T-helper 17 cell (primary cell): Measurements from ENCODE around the gene FAM3A. TPM values are rescaled to one million over a fixed set of nuclear protein-coding genes. Genes with fewer than 3 reads are reported as not detected.
"Not testable (repeated sequence)": the region's sequence is repeated elsewhere in the genome, so short reads cannot be mapped to it uniquely, and the experiment has no call there.

Experiments used
- ATAC-seq: fragments of 150-1000 bp; cut with Tn5 transposase; 2 replicates; pipeline ENCODE4 v1.10.0; 2021; ENCODE audit warnings: mild to moderate bottlenecking, moderate library complexity
- DNase-seq, 3 donors: peaks; one replicate each; pipeline versions ENCODE4 v3.0.0 to v3.0.0-alpha.2; 2020 to 2021
- H3K9me3 ChIP-seq: one replicate; pipeline ENCODE4 v1.7.0; 2013; ENCODE audit warnings: low read length, mild to moderate bottlenecking; ENCODE audit not compliant: control insufficient read depth, poor library complexity, severe bottlenecking
- H3K27ac Mint-ChIP-seq: one replicate; pipeline ENCODE4 v1.8.0; 2022; ENCODE audit warnings: mild to moderate bottlenecking, moderate library complexity, mixed read lengths
- H3K27me3 Mint-ChIP-seq: one replicate; pipeline ENCODE4 v1.8.0; 2022; ENCODE audit warnings: mixed read lengths
- H3K36me3 Mint-ChIP-seq: one replicate; pipeline ENCODE4 v1.8.0; 2022; ENCODE audit warnings: low read depth, mixed read lengths
- H3K4me1 Mint-ChIP-seq: one replicate; pipeline ENCODE4 v1.8.0; 2022; ENCODE audit warnings: mild to moderate bottlenecking, mixed read lengths
- H3K4me3 Mint-ChIP-seq: one replicate; pipeline ENCODE4 v1.8.0; 2022; ENCODE audit warnings: mild to moderate bottlenecking, moderate library complexity, mixed read lengths
- total RNA-seq, 4 donors: library from RNA in 2 of 4; stranded (reverse) in 2 of 4; gene quantifications; one replicate each; pipeline ENCODE4 v1.2.3 and lab custom pipeline; 2022 to 2026

The FAM3A gene
- total RNA-seq, 2 donors from 2014 or later = 32.5 to 34.0 TPM

DNA sequence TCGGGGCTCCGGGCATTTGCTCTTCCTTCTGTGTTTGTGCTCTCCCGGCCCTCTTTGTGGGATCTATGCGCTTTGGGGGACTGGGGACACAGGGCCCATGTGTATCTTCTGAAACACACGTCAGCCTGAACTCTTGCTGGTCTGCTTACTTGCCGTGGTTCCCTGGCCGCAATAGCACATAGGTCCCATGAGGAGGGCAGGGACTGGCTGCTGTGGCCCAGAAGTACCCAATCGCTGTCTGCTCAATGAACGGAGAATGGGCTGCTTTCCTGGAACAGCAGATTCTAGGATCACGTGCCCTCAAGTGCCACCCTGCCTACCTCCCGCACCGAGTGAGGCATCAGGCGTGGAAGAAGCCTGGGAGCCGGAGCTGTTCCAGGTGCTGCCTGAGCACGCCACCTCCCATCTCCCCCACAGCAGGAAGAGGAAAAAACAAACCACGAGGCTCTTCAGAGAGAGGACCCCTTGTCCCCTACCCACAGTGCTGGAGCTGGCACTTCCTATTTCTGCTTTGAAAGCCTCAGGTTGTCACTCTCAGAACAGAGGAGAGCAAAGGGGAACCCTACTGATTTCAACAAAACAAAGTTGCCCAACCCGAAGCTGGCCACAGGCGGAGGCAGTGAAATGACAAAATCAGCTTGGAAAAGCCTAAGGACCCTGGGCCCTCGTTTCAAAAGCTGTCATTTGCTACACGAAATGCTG is 26.8 kb upstream of the FAM3A start:
- H3K9me3 ChIP-seq = no peaks in the 10 kb centered on the region
- Mint-ChIP-seq H3K36me3 (no peaks in the 10 kb centered on the region), H3K4me3 (peak overlapping the region; percentile 55), H3K4me1 (peaks cover 11% of the 10 kb centered on the region), H3K27ac (no peak overlapping the region), H3K27me3 (no peaks in the 10 kb centered on the region)
- ATAC-seq (no peak), DNase-seq (no peak)

DNA sequence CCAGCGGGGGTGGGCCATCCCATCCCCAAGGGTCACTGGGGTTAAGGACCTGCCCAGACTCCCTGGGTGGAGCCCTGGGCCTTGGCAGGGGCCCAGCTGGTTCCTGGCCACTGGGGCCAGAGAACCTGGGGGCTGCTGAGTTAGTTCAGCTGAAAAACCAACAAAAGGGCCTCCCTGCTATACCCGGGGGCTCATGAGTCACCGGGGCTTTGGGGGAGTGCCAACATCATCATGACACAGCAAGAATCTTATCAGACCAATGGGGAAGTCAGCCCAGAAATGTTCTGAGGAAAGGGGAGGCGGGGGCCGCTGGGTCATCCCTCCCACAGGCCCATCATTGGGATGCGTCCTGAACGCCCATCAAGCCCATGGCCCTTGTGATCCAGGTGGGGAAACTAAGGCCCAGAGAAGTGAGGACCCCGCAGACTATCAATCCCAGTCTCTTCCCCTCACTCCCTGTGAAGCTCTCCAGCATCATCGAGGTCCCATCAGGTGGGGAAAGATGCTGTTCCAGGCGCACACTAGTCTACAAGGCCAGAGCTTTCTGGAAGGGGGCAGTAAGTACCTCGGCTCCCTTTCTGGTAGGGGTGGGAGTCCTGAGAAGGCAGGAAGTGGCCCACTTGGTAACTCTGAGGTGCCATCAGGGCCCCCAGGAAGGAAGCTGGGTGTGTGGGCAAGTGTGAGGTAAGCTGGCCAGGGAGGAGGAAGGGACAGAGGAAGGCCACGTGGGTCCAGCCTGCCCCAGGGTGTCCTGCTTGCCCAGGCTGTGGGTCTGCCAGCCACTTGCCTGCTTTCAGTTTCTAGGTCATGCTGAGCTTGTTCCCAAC is 26.1 kb upstream of the FAM3A start:
- no peaks in the 10 kb centered on the region for H3K27me3 Mint-ChIP-seq
- no peaks in the 10 kb centered on the region for H3K9me3 ChIP-seq
- H3K27ac Mint-ChIP-seq = no peak overlapping the region
- H3K36me3 Mint-ChIP-seq = no peaks in the 10 kb centered on the region
- ATAC-seq (no peak), DNase-seq (no peak)
- peaks cover 10% of the 10 kb centered on the region for H3K4me1 Mint-ChIP-seq
- no peak overlapping the region for H3K4me3 Mint-ChIP-seq

DNA sequence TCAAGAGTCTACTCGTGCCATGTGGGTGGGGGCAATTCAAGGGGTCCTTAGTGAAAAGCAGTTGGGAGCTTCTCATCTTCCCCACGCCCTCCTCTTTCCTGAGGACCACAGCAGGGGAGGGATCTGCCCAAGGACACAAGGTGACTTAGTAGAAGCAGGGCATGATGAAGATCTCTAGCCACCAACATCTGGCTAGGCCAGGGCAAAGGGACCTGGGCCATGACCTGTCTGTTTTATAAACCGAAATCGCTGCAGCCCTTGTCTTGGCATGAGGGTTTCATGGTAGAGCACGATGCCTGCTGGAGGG is 25.5 kb upstream of the FAM3A start:
- DNase-seq (no peak), ATAC-seq (no peak)
- H3K9me3 ChIP-seq = no peaks in the 10 kb centered on the region
- H3K27ac Mint-ChIP-seq = no peak overlapping the region
- no peak overlapping the region for H3K4me3 Mint-ChIP-seq
- no peaks in the 10 kb centered on the region for H3K27me3 Mint-ChIP-seq
- peaks cover 10% of the 10 kb centered on the region for H3K4me1 Mint-ChIP-seq
- no peaks in the 10 kb centered on the region for H3K36me3 Mint-ChIP-seq

DNA sequence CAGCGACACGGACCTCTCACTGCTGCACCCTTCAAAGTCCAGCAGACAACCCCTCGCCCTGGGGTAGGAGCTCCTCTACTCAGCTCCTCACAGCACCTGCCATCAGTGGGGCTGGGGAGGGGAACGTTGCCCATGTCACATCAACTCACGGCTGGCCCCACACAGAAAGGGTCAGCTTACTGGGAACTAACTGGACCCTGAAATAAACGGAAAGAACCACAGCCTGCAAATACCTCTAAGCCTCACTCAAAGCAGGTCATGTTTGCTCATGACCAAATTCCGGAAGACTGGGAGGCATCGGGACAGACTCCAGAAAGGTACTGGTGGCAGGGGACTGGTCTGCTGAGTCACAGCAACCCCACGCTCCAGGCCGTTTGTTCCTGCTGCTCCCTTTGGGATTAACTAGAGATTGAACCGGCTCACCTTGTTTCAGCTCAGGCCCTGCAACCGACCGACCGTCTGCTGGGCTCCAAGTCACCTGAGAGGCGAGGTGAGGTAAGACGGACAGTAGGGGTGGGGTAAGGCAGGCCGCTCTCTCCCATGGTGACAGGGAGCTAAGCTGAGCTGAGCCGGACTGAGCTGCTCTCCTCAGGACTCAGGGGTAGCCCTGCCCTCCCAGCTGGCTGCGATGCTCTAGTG is 25.0 kb upstream of the FAM3A start:
- Mint-ChIP-seq H3K36me3 (no peaks in the 10 kb centered on the region), H3K27me3 (no peaks in the 10 kb centered on the region), H3K4me3 (no peak overlapping the region), H3K27ac (peak overlapping the region; percentile 14), H3K4me1 (peaks cover 7% of the 10 kb centered on the region)
- no peak for DNase-seq
- ATAC-seq = no peak
- no peaks in the 10 kb centered on the region for H3K9me3 ChIP-seq

DNA sequence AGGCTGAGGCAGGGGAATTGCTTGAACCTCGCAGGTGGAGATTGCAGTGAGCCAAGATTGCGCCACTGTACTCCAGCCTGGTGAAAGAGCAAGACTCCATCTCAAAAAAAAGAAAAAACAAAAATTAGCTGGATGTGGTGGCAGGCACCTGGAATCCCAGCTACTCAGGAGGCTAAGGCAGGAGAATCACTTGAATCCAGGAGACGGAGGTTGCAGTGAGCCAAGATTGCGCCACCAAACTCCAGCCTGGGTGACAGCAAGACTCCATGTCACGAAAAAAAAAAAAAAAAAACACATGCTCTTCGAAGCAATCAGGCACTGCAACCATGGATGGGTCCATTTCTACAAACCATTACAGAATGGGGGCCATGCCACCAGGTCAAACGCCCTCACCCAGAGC is 24.3 kb upstream of the FAM3A start:
- not testable (repeated sequence) for H3K36me3 Mint-ChIP-seq, ATAC-seq, H3K9me3 ChIP-seq, H3K27me3 Mint-ChIP-seq, H3K4me3 Mint-ChIP-seq, H3K4me1 Mint-ChIP-seq, DNase-seq
- peak overlapping the region; percentile 14 for H3K27ac Mint-ChIP-seq

DNA sequence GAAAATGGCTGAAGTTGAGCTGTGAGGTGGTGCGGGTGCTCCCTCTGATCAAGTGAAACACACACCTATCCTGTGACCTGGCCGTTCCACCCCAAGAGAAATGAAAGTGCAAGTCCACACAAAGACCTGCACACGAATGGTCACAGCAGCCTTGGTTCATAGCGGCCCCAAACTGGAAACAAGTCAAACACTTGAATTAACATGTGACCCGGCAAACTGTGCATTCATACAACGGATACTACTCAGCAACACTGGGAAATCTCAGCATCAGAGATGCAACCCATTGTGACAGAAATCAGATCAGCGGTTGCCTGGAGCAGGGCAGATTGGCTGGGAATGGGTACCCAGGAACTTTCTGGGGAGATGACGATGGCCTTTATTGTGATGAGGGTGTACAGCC is 23.0 kb upstream of the FAM3A start:
- no peak for ATAC-seq
- DNase-seq = no peak
- no peaks in the 10 kb centered on the region for H3K36me3 Mint-ChIP-seq
- no peaks in the 10 kb centered on the region for H3K27me3 Mint-ChIP-seq
- peaks cover 7% of the 10 kb centered on the region for H3K4me1 Mint-ChIP-seq
- no peak overlapping the region for H3K4me3 Mint-ChIP-seq
- no peaks in the 10 kb centered on the region for H3K9me3 ChIP-seq
- no peak overlapping the region for H3K27ac Mint-ChIP-seq

DNA sequence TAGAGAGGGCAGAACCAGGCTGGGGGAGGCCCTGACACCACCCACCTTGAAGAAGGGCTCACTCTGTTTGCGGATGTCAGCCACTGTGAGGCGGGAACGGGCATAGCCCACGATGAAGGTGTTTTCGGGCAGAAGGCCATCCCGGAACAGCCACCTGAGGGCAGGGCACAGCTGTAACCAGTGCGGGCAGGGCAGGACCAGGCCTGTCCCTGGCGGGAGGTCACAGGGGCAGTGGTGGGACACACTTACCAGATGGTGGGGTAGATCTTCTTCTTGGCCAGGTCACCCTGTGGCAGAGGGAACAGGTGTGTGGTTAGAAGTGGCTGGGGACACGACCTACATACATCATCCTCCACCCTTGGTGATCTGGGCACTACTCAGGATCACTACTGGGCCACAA is 19.9 kb upstream of the FAM3A start:
- Mint-ChIP-seq H3K4me1 (peaks cover 3% of the 10 kb centered on the region), H3K36me3 (no peaks in the 10 kb centered on the region), H3K27ac (no peak overlapping the region), H3K4me3 (no peak overlapping the region), H3K27me3 (no peaks in the 10 kb centered on the region)
- no peak for ATAC-seq
- H3K9me3 ChIP-seq = no peaks in the 10 kb centered on the region
- no peak for DNase-seq

DNA sequence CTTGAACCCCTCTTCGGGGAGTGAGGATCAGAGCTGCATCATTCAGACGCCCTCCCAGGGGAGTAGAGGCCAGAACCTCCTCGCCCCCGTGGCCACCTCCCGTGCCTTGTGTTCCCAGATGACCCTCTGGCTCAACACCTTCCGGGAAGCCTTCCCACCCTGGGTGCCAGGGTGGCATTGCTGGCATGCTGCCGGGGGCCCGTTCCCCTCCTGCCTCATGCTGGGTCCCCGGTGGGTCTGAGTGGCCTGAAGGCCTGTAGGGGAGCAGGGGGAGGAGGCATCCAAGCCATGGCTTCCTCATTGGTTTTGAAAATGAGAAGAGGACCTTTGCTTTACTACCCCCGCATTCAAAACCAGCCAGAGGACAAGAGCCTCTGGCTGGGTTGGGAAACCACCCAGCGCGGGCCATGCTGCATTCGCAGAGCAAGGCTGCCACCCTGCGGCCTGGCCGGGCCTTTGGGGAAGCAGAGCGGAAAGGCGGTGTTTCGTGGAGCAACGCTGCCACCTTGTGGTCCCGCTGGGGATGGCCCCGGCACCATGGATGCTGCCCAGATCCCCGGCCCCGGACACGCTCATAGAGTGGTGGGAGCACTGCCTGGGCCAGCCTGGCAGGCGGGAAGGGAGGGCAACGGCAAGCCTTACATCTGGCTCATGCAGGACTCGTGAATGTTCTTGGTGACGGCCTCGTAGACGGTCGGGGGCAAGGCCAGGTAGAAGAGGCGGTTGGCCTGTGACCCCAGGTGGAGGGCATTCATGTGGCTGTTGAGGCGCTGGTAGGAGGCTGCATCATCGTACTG is 18.7 kb upstream of the FAM3A start:
- H3K36me3 Mint-ChIP-seq = no peaks in the 10 kb centered on the region
- H3K27ac Mint-ChIP-seq = peak overlapping the region; percentile 65
- peak; percentile 75 to 81 (median 79) for DNase-seq
- peak; percentile 98 for ATAC-seq
- H3K4me1 Mint-ChIP-seq = peaks cover 3% of the 10 kb centered on the region
- H3K9me3 ChIP-seq = no peaks in the 10 kb centered on the region
- no peaks in the 10 kb centered on the region for H3K27me3 Mint-ChIP-seq
- no peak overlapping the region for H3K4me3 Mint-ChIP-seq

DNA sequence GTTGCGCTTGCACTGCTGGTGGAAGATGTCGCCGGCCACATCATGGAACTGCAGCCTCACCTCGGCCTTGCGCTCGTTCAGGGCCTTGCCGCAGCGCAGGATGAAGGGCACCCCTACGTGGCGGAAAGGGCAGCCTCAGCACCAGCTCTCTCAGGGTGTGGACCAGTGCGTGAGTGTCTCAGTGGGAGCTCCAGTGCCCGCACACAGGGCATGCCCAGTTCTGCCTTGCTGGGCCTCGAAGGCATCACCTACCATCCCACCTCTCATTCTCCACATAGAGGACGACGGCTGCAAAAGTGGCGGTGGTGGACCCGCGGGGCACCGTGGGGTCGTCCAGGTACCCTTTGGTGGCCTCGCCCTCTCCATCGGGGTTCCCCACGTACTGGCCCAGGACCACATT is 16.7 kb upstream of the FAM3A start:
- H3K9me3 ChIP-seq = no peaks in the 10 kb centered on the region
- H3K27ac Mint-ChIP-seq = no peak overlapping the region
- no peak for DNase-seq
- H3K4me3 Mint-ChIP-seq = no peak overlapping the region
- no peak for ATAC-seq
- peaks cover 3% of the 10 kb centered on the region for H3K4me1 Mint-ChIP-seq
- H3K36me3 Mint-ChIP-seq = no peaks in the 10 kb centered on the region
- no peaks in the 10 kb centered on the region for H3K27me3 Mint-ChIP-seq

DNA sequence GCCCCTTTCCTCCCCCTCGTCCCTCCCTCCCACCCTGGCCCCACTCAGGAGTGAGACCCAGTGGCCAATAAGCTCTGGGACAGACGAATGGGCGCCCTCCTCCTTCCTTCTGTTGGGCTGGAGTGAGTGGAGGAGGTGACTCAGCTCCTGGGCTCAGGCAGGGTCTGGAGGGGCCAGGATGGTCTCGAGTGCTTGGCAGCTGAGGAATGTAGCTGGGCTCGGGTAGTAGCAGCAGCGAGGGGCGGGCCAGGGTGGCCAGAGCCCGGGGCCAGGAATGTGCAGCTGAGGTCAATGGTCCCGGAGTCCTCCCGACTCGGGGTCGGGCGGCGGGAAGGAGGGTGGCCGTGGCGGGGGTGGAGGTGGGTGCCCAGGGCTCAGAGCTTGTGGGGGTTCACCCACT is 15.6 kb upstream of the FAM3A start:
- peaks cover 7% of the 10 kb centered on the region for H3K4me1 Mint-ChIP-seq
- no peaks in the 10 kb centered on the region for H3K27me3 Mint-ChIP-seq
- no peaks in the 10 kb centered on the region for H3K9me3 ChIP-seq
- DNase-seq = no peak
- no peak overlapping the region for H3K27ac Mint-ChIP-seq
- no peaks in the 10 kb centered on the region for H3K36me3 Mint-ChIP-seq
- no peak for ATAC-seq
- no peak overlapping the region for H3K4me3 Mint-ChIP-seq

DNA sequence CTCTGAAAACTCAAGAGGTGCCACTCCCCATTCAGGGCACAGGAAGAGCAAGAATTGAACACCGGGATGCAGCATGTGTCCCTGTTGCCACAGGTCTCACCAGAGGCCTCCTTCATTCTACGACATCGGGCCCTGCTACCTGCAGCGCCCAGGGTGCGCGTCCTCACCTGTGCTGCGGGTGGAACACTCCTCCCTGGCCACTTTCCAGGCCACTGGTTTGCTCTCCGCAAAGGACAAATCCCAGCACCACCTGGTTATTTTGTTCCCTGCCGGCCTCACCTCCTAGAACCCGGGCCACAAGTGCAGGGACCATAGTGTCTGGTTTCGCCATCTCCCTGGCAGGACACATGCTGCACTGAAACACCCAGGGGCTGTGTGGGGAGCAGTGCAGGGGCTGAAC is 14.3 kb upstream of the FAM3A start:
- Mint-ChIP-seq H3K36me3 (no peaks in the 10 kb centered on the region), H3K27ac (peak overlapping the region; percentile 43), H3K27me3 (no peaks in the 10 kb centered on the region), H3K4me3 (no peak overlapping the region), H3K4me1 (peaks cover 14% of the 10 kb centered on the region)
- no peak for ATAC-seq
- DNase-seq = no peak
- H3K9me3 ChIP-seq = no peaks in the 10 kb centered on the region

DNA sequence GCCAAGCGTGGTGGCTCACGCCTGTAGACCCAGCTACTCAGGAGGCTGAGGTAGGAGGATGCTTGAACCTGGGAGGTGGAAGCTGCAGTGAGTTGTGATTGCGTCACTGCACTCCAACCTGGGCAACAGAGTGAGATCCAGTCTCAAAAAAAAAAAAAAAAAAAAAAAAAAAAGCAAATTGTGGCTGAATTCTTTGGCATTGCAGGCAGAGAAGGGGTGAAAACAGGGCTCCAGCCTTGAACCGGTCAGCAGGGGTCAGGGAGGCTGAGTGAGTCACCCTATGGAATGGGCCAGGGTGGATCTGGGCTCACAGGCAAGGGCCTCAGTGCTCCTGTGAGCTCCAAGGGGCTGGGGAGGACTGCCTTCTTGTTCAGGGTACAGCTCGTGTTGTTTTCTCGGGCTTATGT is 13.2 kb upstream of the FAM3A start:
- Mint-ChIP-seq H3K27ac (no peak overlapping the region), H3K27me3 (no peaks in the 10 kb centered on the region), H3K36me3 (no peaks in the 10 kb centered on the region), H3K4me3 (no peak overlapping the region), H3K4me1 (peaks cover 12% of the 10 kb centered on the region)
- DNase-seq = no peak
- no peak for ATAC-seq
- H3K9me3 ChIP-seq = no peaks in the 10 kb centered on the region
